IPS-15b (cell line): ENCODE results near the gene TSPAN14.

ENCODE experiments used
- H3K27me3 ChIP-seq: one replicate; pipeline ENCODE4 v1.6.1; 2013; ENCODE audit warnings: low read length; ENCODE audit not compliant: control insufficient read depth, insufficient read depth
- H3K36me3 ChIP-seq: one replicate; pipeline ENCODE4 v1.6.1; 2013; ENCODE audit warnings: low read length; ENCODE audit not compliant: control insufficient read depth, insufficient read depth
- H3K4me1 ChIP-seq: one replicate; pipeline ENCODE4 v1.6.1; 2013; ENCODE audit warnings: mild to moderate bottlenecking, low read length; ENCODE audit not compliant: control insufficient read depth, insufficient read depth
- H3K4me3 ChIP-seq: one replicate; pipeline ENCODE4 v1.5.1; 2013; ENCODE audit warnings: low read depth, low read length
- H3K9ac ChIP-seq: one replicate; pipeline ENCODE4 v1.6.1; 2013; ENCODE audit warnings: low read depth, mild to moderate bottlenecking, low read length
- H3K9me3 ChIP-seq: one replicate; pipeline ENCODE4 v1.6.1; 2013; ENCODE audit warnings: mild to moderate bottlenecking, low read length; ENCODE audit not compliant: control insufficient read depth, insufficient read depth

Gene TSPAN14

DNA sequence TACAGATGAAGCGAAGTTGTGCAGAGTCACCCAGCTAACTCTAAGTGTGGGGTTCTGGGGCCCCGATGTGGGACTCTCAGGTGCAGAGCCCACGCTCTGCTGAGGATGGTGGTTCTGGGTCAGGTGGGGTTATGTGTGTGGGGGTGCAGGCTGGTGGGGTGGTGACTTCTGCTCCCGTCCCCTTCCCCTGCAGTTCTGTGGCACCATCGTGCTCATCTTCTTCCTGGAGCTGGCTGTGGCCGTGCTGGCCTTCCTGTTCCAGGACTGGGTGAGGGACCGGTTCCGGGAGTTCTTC, 54.9 kb downstream of the TSPAN14 start:
- Histone ChIP-seq H3K4me3 (no peak overlapping the region), H3K36me3 (peaks cover 12% of the 10 kb centered on the region), H3K9me3 (no peaks in the 10 kb centered on the region), H3K9ac (no peak overlapping the region), H3K4me1 (peaks cover 9% of the 10 kb centered on the region), H3K27me3 (no peaks in the 10 kb centered on the region)

DNA sequence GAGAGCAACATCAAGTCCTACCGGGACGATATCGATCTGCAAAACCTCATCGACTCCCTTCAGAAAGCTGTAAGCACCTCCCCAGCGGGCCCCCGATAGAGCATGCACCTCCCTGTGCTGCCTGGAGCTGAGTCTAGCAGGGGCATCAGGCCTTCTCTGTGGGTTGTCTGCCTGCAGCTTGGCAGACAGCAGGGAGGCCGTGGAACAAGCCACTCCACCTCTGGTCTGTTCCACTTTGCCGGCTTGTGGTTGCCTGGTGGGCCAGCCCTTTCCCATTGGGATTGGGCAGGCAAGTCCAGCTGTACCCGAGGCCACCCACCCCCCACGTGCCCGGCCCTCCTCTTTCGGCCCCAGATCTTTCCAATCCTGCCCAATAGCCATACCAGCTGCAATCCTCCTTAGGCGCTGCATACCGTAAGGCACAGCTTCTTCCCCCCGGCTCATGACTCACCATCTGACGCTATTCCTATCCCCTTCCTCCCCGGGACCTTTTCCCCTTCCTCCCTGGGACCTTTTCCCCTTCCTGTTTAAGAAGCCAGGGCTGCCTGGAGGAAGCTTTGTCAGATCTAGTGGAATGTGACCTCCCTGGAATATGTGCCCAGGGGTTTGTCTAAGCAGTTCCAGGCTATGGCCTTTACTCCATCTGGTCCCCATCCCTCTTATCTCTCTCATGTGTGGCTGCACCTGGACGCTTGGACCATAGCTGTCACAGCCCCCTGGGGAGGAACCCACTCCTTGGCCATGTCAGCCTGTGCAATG, 55.5 kb downstream of the TSPAN14 start:
- H3K4me3 ChIP-seq = no peak overlapping the region
- no peaks in the 10 kb centered on the region for H3K27me3 ChIP-seq
- H3K4me1 ChIP-seq = peaks cover 5% of the 10 kb centered on the region
- H3K9me3 ChIP-seq = no peaks in the 10 kb centered on the region
- peaks cover 12% of the 10 kb centered on the region for H3K36me3 ChIP-seq
- H3K9ac ChIP-seq = no peak overlapping the region

DNA sequence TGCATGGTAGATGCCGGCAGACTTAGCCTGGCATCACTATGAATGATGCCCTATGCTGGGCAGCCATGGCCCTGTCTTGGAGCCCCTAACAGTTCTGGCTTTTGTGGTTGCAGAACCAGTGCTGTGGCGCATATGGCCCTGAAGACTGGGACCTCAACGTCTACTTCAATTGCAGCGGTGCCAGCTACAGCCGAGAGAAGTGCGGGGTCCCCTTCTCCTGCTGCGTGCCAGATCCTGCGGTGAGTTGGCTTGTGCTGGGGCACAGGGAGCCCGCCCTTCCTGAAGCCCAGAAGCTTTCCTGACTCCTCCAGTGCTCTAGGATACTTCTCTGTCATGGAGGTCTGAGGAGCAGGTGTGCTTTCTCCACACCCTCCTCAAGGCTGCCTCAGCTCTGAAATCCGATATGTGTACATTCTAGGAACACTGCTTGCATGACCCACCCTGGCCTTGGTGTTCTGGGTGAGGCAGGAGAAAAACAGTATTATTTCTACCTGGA, 58.0 kb downstream of the TSPAN14 start:
- Histone ChIP-seq H3K4me3 (no peak overlapping the region), H3K27me3 (no peaks in the 10 kb centered on the region), H3K36me3 (peaks cover 14% of the 10 kb centered on the region), H3K9ac (no peak overlapping the region), H3K9me3 (no peaks in the 10 kb centered on the region), H3K4me1 (no peaks in the 10 kb centered on the region)

DNA sequence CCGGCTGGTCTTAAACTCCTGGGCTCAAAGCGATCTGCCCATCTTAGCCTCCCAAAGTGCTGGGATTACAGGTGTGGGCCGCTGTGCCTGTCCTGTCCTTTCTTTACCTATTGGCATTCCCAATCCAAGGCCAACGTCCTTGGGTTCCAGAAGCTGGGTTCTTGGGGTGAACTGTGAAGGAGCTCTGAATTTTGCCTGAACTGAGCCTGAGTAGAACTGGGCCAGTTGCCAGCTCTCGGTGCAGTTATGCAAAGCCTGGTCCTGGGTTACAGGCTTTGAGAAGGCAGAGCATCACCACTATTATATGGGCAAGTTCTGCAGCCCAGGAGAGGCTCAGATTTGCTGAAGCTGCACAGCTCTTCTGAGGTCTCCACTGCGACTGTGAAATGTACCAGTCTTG, 59.0 kb downstream of the TSPAN14 start:
- Histone ChIP-seq H3K4me3 (no peak overlapping the region), H3K9ac (no peak overlapping the region), H3K36me3 (peaks cover 17% of the 10 kb centered on the region), H3K9me3 (no peaks in the 10 kb centered on the region), H3K4me1 (no peaks in the 10 kb centered on the region), H3K27me3 (no peaks in the 10 kb centered on the region)

DNA sequence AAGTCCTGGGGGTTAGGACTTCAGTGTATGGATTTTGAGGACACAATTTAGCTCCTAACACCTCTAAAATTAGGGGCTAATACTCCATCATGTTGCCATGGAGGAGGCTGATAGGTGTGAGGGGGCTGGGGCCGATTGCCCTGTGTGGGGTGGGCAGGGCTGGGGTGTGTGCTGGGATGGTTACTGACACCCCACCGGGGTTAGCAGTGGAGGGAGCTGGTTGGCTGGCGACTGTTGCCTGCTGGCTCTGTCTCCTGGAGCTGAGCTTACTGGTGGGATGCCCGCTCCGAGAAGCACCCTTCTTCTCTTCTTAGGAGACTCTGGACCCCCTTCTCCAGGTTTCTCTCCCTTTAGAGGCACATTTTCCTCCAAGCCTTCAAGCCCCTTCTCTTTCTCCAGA, 61.4 kb downstream of the TSPAN14 start:
- Histone ChIP-seq H3K4me1 (no peaks in the 10 kb centered on the region), H3K36me3 (peaks cover 24% of the 10 kb centered on the region), H3K9ac (no peak overlapping the region), H3K27me3 (no peaks in the 10 kb centered on the region), H3K4me3 (no peak overlapping the region), H3K9me3 (no peaks in the 10 kb centered on the region)

DNA sequence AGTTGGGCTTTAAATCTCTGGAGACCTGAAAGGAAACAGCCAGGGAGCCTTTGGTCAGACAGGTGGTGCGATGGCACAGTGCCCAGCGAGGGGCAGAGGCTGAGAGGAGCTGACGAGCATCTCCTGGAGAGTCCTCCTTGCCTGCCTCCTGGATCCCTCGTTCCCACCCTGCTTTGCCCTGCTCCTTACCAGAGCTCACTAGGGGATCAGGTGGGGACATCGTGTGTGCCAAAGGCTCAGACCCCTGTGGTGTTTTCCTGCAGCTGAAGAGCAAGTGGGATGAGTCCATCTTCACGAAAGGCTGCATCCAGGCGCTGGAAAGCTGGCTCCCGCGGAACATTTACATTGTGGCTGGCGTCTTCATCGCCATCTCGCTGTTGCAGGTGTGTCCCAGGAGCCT, 61.8 kb downstream of the TSPAN14 start:
- Histone ChIP-seq H3K4me1 (no peaks in the 10 kb centered on the region), H3K4me3 (no peak overlapping the region)

DNA sequence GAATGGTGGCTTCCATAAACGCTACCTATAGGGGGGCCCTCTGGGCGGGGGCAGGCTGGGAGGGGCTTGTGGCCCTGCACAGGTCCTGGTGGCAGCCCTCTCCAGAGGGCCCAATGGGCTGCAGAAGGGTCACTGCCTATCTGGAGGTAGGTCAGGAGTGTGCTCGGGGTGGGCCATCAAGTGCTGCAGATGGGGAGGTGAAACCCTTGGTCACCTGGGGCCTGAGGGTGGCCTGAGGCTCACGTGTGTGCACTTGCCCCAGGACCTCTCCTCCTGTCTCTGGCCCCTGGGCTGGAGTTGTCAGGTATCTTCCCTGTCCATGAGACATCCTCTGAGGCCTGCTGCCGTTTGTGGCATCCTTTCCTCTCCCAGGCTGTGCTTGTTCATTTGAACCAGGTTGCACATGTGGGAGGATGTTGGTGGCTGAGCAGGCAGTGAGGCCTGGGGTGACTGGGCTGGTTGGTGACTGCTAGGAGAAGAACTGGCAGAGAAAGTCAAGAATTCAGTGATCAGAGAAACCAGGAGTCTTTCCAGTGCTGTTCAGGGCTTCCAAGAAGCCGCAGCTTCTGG, 62.5 kb downstream of the TSPAN14 start:
- Histone ChIP-seq H3K4me3 (no peak overlapping the region), H3K9me3 (no peaks in the 10 kb centered on the region), H3K27me3 (no peaks in the 10 kb centered on the region), H3K36me3 (peaks cover 19% of the 10 kb centered on the region), H3K9ac (no peak overlapping the region), H3K4me1 (no peaks in the 10 kb centered on the region)

More for the DNA sequence above, 61.8 kb downstream of the TSPAN14 start:
- H3K27me3 ChIP-seq = no peaks in the 10 kb centered on the region
- no peaks in the 10 kb centered on the region for H3K9me3 ChIP-seq
- H3K36me3 ChIP-seq = peaks cover 21% of the 10 kb centered on the region
- no peak overlapping the region for H3K9ac ChIP-seq

DNA sequence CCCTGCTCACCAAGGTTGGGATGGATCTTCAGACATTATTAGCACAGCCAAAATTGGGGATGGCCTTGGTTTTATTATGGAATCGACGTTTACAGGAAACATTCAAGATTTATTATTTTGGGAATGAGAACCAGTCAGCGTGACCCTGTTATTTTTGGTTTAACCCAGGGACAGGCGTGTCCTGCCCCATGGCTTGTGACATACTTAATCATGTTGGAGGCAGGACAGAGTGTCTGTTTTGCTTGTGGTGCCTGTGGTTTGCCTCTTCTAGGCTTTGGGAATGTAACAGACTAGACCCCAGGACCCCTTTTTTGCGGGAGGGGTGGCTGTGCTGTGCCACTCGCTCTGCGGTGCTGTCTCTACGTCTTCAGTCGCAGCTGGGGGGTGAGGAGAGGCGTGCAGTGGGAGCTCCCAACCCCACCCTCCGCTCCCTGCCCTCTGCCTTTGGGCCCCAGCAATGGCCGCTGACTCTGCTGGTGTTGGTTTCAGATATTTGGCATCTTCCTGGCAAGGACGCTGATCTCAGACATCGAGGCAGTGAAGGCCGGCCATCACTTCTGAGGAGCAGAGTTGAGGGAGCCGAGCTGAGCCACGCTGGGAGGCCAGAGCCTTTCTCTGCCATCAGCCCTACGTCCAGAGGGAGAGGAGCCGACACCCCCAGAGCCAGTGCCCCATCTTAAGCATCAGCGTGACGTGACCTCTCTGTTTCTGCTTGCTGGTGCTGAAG, 63.5 kb downstream of the TSPAN14 start:
- Histone ChIP-seq H3K27me3 (no peaks in the 10 kb centered on the region), H3K4me1 (no peaks in the 10 kb centered on the region), H3K4me3 (no peak overlapping the region), H3K9me3 (no peaks in the 10 kb centered on the region), H3K36me3 (peaks cover 17% of the 10 kb centered on the region), H3K9ac (no peak overlapping the region)

DNA sequence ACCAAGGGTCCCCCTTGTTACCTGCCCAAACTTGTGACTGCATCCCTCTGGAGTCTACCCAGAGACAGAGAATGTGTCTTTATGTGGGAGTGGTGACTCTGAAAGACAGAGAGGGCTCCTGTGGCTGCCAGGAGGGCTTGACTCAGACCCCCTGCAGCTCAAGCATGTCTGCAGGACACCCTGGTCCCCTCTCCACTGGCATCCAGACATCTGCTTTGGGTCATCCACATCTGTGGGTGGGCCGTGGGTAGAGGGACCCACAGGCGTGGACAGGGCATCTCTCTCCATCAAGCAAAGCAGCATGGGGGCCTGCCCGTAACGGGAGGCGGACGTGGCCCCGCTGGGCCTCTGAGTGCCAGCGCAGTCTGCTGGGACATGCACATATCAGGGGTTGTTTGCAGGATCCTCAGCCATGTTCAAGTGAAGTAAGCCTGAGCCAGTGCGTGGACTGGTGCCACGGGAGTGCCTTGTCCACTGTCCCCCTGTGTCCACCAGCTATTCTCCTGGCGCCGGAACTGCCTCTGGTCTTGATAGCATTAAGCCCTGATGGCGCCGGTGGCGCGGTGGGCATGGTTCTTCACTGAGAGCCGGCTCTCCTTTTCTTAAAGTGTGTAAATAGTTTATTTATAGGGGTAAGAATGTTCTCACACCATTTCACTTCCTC, 64.2 kb downstream of the TSPAN14 start:
- Histone ChIP-seq H3K9me3 (no peaks in the 10 kb centered on the region), H3K4me3 (no peak overlapping the region), H3K36me3 (peaks cover 17% of the 10 kb centered on the region), H3K27me3 (no peaks in the 10 kb centered on the region), H3K9ac (no peak overlapping the region), H3K4me1 (no peaks in the 10 kb centered on the region)

DNA sequence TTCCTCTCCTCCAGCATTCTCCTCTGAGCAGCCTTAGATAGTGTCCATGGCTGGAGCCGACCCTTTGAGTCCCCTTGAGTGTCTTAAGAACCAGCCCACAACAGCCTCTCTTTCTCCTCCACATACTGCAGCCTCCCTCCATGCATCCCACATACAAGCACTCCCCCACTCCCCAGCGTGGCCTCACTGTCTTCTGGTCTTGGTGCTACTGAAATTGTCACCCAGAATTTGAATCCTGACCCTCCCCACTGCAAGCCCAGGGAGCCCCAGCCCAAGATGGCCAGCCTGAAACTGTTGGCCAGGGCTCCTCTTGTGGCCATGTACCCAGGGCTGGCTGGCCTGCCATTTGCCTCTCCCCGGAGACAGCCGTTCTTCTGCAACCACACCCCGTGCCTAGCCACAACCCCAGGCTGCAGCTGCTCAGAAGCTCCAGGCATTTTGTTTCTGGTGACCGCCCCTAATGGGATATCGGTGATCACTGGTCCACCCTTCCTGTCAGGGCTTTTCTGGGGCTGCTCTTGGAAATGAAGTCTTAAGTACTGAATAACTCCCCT, 64.8 kb downstream of the TSPAN14 start:
- Histone ChIP-seq H3K9ac (no peak overlapping the region), H3K9me3 (no peaks in the 10 kb centered on the region), H3K4me1 (no peaks in the 10 kb centered on the region), H3K27me3 (no peaks in the 10 kb centered on the region), H3K36me3 (peaks cover 17% of the 10 kb centered on the region), H3K4me3 (no peak overlapping the region)

DNA sequence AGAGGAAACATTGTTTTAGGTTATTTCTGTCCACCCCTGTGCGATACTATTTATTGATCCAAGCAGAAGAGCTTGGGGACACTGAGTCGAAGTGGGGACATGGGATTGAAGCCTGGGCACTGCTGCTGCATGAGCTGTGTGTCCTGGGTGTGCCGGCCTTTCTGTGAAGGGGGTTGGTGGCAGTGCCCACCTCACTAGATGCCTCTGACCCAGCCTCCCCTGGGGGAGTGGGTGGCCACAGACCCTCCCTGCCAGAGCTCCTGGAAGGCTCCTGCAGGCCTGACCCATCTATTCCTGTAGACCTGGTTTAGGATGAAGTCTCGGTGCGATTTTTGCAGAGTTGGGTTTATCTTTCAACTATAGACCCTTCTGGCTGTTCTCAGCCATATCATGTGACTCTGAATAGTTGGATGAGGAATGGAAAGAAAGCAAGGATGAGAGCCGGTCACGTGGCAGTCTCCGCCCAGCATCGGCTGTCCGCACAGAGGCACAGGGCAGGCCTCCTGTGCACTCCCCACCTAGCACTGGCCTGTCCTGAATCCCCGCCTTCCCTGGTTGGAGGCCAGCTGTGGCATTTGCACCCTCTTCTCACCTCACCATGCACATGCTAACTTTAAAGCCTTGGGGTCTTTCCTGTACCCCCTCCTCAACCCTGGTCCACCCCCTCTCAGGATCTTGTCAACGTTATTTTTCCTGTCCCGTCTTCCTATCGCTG, 66.0 kb downstream of the TSPAN14 start:
- Histone ChIP-seq H3K27me3 (no peaks in the 10 kb centered on the region), H3K4me3 (no peak overlapping the region), H3K9ac (no peak overlapping the region), H3K36me3 (peaks cover 17% of the 10 kb centered on the region), H3K9me3 (no peaks in the 10 kb centered on the region), H3K4me1 (no peaks in the 10 kb centered on the region)
